GM18868 (cell line): Measurements from ENCODE around the gene SYTL1.

Source experiments
- ATAC-seq: cut with Tn5 transposase; IDR thresholded peaks from one replicate; pipeline ENCODE4 v1.9.1; 2021; ENCODE audit warnings: mild to moderate bottlenecking, moderate library complexity; ENCODE audit not compliant: unreplicated experiment

The SYTL1 gene

DNA sequence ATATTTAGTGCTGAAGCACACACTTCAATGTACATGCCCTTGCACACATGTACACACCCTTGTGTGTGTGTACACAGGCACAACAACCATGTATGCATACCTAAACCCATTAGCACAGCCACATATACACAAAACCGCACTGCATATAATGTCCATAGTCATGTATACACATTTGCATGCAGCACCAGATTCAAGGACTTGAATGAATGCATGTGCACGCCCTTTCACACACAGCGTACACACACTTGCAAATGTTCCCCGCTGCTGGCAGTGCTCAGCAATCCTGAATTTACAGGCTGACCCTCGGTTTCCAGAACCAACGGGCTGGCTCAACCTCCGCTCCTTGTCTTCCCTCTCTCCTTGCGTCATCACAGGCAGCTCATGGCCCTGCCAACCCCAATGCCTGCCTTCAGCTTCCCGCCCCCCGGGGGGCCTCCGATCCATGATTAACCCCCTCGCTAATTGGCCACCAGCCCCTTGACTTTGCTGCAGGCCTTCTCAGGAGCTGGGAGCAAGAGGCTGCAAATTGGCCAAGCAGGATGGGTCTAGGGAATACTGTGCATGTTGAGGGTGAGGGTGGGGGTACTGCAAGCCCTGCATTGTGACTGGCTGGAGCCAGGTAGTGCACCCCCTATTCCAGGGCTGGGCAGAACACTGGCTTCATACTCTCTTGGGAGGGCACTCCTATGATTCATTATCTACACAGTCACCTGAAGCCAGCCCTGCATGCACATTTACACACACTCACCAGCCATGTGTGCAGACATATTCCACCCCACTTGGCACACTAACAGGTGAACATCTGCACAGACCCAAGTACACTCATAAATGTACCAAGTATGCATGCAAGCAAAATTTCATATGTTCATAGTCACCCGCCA lies 58.5 kb downstream of the SYTL1 start:
- ATAC-seq: no peak

DNA sequence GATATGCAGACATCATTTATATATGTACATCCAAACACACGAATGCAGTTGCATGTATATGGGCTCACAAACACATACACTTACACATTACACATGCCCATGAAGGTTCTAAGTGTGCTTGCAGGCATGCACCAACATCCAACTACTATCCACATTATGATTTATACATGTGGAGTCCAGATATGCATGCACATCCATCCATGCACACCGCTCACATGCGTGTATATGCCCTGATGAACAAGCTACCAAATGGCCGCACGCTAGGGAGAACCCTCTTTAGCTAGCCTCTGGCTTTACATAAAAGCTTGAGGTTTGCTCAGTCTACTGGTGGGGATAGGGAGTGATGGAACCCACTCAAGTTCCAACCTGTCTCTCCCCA lies 59.1 kb downstream of the SYTL1 start:
- ATAC-seq: no peak

DNA sequence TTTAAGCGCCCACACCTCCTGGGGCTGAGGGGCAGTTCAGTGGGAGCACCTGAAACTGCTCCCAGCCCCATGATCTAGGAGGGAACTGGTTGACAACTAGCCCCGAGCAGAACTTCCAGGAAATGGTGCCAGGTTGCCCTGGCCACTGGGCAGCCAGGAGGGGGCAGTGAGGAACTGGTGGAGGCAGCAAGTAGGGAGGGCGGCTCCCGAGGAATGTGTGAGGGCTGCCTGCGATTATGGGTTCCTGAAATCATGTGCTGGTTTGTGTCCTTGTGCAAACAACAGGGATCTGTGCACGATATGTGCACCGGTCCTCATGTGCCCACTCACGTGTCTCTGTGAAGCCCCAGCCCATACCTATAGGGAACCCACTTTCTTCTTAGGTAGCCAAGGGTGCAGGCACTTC lies 60.5 kb downstream of the SYTL1 start:
- ATAC-seq: no peak

DNA sequence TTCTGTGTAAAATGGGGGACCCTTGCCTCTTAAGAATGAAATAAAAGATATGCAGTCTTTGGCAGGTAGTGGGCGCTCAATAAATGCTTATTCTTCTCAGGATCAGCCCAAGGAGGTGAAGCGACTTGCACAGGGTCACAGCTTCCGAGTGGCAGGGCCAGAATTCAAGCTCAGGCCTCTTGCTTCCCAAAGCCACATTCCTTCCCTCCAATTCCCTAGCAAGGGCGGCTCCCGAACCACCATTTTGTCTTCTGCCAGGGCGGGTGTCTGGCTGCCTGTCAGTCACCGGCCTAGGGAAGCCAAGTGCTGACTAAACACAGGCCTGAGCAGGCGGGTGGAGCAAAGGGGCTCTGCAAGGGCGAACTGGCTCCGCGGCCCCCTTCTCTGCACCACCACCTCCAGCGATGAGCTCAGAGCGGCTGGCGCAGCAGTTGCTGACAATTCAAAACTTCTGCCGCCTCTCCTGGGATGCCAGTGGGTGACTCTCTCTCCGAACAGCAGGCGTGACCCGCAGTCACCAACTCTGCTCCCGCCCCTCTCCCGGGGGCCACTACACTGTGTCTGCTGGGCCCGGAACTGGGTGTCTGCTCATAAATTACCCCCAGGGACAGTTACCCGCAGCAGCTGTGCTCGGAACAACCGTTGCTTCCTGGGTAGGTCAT lies 61.4 kb downstream of the SYTL1 start:
- no peak for ATAC-seq
